Activated B cell treated with CpG ODN at 0.5 μM for 24 hours (primary cell): Measurements from ENCODE around the gene PAM16. TPM values are rescaled to one million over a fixed set of nuclear protein-coding genes. Genes with fewer than 3 reads are reported as not detected.

Source experiments
- ATAC-seq: fragments of 200-7000 bp; cut with Tn5 transposase; one replicate; pipeline ENCODE4 v1.10.0; 2021; ENCODE audit warnings: low read depth, mild to moderate bottlenecking, moderate library complexity
- CTCF ChIA-PET: fragments of 350-600 bp; sonication (Branson Sonifier 250); formaldehyde crosslinking; loops from one replicate; lab custom pipeline; 2021; ENCODE audit warnings: antibody characterized with exemption; lab: Charles Lee
- POLR2A ChIA-PET: fragments of 350-600 bp; sonication (Branson Sonifier 250); formaldehyde crosslinking; loops from one replicate; lab custom pipeline; 2021; ENCODE audit warnings: antibody characterized with exemption; lab: Charles Lee
- DNase-seq: peaks from one replicate; pipeline ENCODE4 v3.0.0; 2022
- H3K27ac Mint-ChIP-seq: one replicate; pipeline ENCODE4 v1.8.0; 2020; ENCODE audit warnings: mixed read lengths
- H3K27me3 Mint-ChIP-seq: one replicate; pipeline ENCODE4 v1.8.0; 2021; ENCODE audit warnings: mixed read lengths
- H3K36me3 Mint-ChIP-seq: one replicate; pipeline ENCODE4 v1.8.0; 2021; ENCODE audit warnings: low read depth, mixed read lengths
- H3K4me1 Mint-ChIP-seq: one replicate; pipeline ENCODE4 v1.8.0; 2021; ENCODE audit warnings: mixed read lengths
- H3K4me3 Mint-ChIP-seq: one replicate; pipeline ENCODE4 v1.8.0; 2020; ENCODE audit warnings: mild to moderate bottlenecking, mixed read lengths
- H3K9me3 Mint-ChIP-seq: one replicate; pipeline ENCODE4 v1.8.0; 2020; ENCODE audit warnings: mixed read lengths
- intact Hi-C: fragments of 100-400 bp; cut with micrococcal nuclease; formaldehyde crosslinking; loops from one replicate; pipeline ENCODE4 v1.15.1; 2024
- total RNA-seq: library from RNA; stranded (reverse); gene quantifications from 2 replicates; pipeline ENCODE4 v1.2.3, GENCODE V29; 2022
- TF ChIP-seq, protein P1 (sequence below): fragments of 200-600 bp; IDR thresholded peaks from one replicate; pipeline ENCODE4 v1.8.0; 2022; ENCODE audit warnings: antibody characterized with exemption, mild to moderate bottlenecking

The PAM16 gene
- total RNA-seq, 1 donor from 2014 or later, result 58.1 TPM

DNA sequence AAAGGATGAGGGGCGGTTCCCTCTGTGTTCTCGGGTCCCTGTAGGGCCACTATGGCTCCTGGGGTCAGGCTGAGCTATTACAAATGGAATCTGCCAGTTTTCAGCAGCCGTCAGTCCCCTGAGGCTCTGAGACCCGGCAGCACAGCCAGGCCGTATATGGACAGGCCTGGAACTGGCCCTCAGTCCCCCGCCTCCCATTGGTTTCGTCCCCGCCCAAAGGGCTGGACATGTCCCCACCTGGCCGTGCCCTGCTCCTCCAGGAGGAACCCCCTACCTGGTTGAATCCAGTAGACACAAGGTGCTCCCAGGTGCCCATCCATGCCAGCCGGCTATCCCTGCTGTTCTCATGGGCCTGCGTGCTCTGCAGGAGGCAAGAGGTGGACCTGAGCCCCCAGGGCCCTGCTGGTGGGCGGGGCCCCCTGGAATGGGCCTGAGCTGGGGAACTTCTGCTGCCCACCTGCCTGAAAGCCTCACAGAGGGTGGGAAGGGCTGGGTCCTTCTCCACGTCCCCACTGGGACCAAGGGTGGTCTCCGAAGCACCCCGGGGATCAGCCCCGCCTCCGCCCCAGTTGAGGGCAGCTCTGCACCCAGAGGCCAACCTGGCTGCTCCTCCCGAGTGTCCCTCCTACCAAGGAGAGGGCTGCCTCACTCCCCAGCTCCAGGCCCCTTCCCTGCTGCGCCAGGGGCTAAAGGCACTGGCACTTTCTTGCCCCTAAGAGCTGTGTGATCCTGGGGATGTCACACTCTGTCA, 37.3 kb upstream of the PAM16 start:
- no peak for ATAC-seq
- TF ChIP-seq, protein P1, sequence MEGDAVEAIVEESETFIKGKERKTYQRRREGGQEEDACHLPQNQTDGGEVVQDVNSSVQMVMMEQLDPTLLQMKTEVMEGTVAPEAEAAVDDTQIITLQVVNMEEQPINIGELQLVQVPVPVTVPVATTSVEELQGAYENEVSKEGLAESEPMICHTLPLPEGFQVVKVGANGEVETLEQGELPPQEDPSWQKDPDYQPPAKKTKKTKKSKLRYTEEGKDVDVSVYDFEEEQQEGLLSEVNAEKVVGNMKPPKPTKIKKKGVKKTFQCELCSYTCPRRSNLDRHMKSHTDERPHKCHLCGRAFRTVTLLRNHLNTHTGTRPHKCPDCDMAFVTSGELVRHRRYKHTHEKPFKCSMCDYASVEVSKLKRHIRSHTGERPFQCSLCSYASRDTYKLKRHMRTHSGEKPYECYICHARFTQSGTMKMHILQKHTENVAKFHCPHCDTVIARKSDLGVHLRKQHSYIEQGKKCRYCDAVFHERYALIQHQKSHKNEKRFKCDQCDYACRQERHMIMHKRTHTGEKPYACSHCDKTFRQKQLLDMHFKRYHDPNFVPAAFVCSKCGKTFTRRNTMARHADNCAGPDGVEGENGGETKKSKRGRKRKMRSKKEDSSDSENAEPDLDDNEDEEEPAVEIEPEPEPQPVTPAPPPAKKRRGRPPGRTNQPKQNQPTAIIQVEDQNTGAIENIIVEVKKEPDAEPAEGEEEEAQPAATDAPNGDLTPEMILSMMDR, result no peak
- H3K9me3 Mint-ChIP-seq, result no peaks in the 10 kb centered on the region
- no peak overlapping the region for H3K4me3 Mint-ChIP-seq
- no peaks in the 10 kb centered on the region for H3K27me3 Mint-ChIP-seq
- ChIA-PET POLR2A (no interaction called here), CTCF (no interaction called here)
- H3K36me3 Mint-ChIP-seq, result peaks cover 46% of the 10 kb centered on the region
- H3K4me1 Mint-ChIP-seq, result no peaks in the 10 kb centered on the region
- no peak overlapping the region for H3K27ac Mint-ChIP-seq
- intact Hi-C loops, result no loop called here
- no peak for DNase-seq

DNA sequence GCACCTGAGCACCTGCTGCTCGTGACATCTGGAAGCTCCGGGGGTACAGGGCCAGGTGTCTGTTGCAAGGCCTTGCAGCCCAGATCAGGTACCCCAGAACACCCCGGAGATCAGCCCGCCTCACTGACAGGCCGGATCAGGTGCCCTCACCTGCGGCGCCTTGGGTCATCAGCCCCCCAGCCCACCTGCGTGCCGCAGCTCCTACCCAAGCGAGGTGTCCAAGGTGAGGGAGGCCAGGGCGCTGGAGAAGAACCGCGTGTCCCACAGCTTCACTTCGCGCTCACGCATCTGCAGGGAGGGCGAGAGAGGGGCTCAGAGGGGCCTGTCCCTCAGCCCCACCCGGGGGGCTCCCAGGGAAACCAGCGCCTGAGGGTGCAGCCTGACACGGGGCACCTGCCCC, 36.7 kb upstream of the PAM16 start:
- TF ChIP-seq, protein P1, result no peak
- no peak for DNase-seq
- no peak for ATAC-seq
- H3K27ac Mint-ChIP-seq, result no peak overlapping the region
- no peaks in the 10 kb centered on the region for H3K4me1 Mint-ChIP-seq
- H3K27me3 Mint-ChIP-seq, result no peaks in the 10 kb centered on the region
- peaks cover 47% of the 10 kb centered on the region for H3K36me3 Mint-ChIP-seq
- no peak overlapping the region for H3K4me3 Mint-ChIP-seq
- intact Hi-C loops, result no loop called here
- POLR2A ChIA-PET, result no interaction called here
- no peaks in the 10 kb centered on the region for H3K9me3 Mint-ChIP-seq
- CTCF ChIA-PET, result no interaction called here

DNA sequence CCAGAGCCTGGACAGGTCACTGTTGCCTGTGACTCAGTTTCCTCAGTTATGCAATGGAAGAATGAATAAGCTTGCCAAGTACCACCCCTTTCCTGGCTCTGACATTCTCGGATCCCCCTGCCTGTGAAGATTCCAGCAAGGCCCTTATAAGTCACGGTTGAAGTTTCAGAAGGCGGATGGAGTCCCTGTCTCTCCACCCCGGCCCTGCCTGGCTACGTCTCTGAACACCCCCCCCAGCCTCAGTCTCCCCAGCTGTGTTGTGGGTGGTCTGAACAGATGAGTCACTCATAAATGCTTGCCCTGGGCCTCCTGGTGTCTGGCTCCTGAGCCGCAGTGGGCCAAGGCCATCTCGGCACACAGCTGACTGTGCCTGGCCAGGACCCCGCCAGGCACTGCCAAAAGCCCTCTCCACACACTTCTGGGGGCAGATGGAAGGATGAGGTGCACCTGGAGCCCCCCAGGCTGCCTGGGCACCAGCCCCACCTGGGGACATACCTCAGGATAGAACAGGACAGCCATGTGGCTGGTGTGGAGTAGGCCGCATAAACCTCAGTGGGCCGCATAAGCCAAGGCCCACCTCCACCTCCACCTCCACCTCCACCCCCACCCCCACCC, 35.9 kb upstream of the PAM16 start:
- H3K27me3 Mint-ChIP-seq, result no peaks in the 10 kb centered on the region
- no peaks in the 10 kb centered on the region for H3K9me3 Mint-ChIP-seq
- TF ChIP-seq, protein P1, result no peak
- ChIA-PET POLR2A (no interaction called here), CTCF (no interaction called here)
- peaks cover 46% of the 10 kb centered on the region for H3K36me3 Mint-ChIP-seq
- DNase-seq, result no peak
- H3K4me3 Mint-ChIP-seq, result no peak overlapping the region
- H3K4me1 Mint-ChIP-seq, result no peaks in the 10 kb centered on the region
- no peak overlapping the region for H3K27ac Mint-ChIP-seq
- no peak for ATAC-seq
- intact Hi-C loops, result no loop called here

DNA sequence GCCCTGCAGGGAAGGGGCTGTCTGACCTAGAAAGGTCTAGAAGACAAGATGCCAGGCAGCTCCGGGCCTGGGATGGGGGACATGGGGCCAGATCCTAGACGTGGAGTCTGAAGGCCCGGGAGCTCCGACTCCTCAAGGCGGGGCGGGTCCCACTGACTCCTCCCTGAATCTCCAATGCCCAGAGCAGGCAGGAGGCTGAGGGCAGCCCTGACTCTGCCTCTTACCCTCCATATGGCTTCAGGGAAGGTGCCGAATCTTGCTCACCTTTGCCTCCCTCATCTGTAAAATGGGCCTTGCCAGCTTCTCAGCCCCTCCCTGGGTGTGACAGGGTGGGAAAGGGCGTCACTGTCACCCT, 35.3 kb upstream of the PAM16 start:
- intact Hi-C loops, result no loop called here
- ChIA-PET POLR2A (no interaction called here), CTCF (interaction anchor here (0.6 kb wide), 1 partner anchor 16 kb away, joined by 3 read pairs; no protein-coding TSS in a partner anchor)
- no peak overlapping the region for H3K27ac Mint-ChIP-seq
- no peak for DNase-seq
- H3K9me3 Mint-ChIP-seq, result no peaks in the 10 kb centered on the region
- no peaks in the 10 kb centered on the region for H3K27me3 Mint-ChIP-seq
- TF ChIP-seq, protein P1, result no peak
- no peak for ATAC-seq
- H3K36me3 Mint-ChIP-seq, result peaks cover 48% of the 10 kb centered on the region
- no peaks in the 10 kb centered on the region for H3K4me1 Mint-ChIP-seq
- H3K4me3 Mint-ChIP-seq, result no peak overlapping the region

DNA sequence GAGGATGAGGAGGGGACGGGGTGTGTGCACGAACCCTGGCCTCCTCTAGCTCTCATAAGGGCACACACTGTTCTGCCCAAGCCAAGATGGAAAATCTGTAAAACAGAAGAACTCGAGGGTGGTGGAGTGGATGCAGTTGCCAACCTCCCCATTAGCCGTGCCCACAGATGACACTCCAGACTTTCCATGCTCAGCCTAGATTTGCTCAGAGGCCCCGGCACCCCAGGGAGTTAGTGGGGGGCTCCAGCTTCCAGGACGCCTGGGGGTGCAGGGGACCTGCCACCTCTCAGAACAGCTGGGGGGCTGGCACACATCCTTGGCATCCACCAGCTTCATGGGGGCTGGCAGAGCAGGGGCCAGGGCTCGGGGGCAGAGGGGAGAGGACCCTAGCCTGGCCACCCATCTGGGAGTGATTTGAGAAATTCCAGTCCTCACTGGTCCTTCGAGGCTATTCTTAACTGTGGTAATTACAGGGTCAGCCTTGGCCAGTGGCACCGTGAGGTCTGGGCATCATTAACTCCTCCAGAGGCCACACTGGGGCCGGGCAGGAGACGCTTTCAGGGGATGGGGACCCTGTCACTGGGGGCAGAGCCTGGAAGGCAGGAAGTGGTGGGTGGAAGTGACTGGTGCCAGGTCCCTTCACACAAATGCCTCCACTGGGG, 34.8 kb upstream of the PAM16 start:
- ATAC-seq, result no peak
- POLR2A ChIA-PET, result no interaction called here
- H3K4me1 Mint-ChIP-seq, result no peaks in the 10 kb centered on the region
- no peak overlapping the region for H3K27ac Mint-ChIP-seq
- H3K27me3 Mint-ChIP-seq, result no peaks in the 10 kb centered on the region
- no peaks in the 10 kb centered on the region for H3K9me3 Mint-ChIP-seq
- intact Hi-C loops, result no loop called here
- DNase-seq, result no peak
- no peak overlapping the region for H3K4me3 Mint-ChIP-seq
- H3K36me3 Mint-ChIP-seq, result peaks cover 49% of the 10 kb centered on the region
- TF ChIP-seq, protein P1, result no peak
- CTCF ChIA-PET, result interaction anchor here (0.6 kb wide), 1 partner anchor 17 kb away, joined by 3 read pairs; no protein-coding TSS in a partner anchor
